IMR-90 (cell line): ENCODE data around the gene FRMD3. TPM values are rescaled to one million over a fixed set of nuclear protein-coding genes. Genes with fewer than 3 reads are reported as not detected.

Source experiments
- ATAC-seq: fragments of 200-7000 bp; cut with Tn5 transposase; 2 replicates; pipeline ENCODE4 v1.9.1; 2020; ENCODE audit warnings: low read depth, mild to moderate bottlenecking, moderate library complexity
- BruUV-seq: library from RNA; stranded (reverse); fragments of 400-500 nt; replicated peaks from 2 replicates; lab custom pipeline; 2021; lab: Mats Ljungman, UMichigan
- CTCF ChIA-PET: fragments of 300-600 bp; formaldehyde crosslinking; extraction: SDS; loops from one replicate; lab custom pipeline; 2021; ENCODE audit warnings: antibody characterized with exemption; lab: Yijun Ruan, JAX
- POLR2A ChIA-PET: fragments of 300-600 bp; sonication (Branson Sonifier 250); formaldehyde crosslinking; loops from one replicate; lab custom pipeline; 2022; ENCODE audit warnings: antibody characterized with exemption; ENCODE audit not compliant: unreplicated experiment; lab: Charles Lee
- DNase-seq: peaks from one replicate; pipeline ENCODE4 v3.0.0; 2013
- H2AFZ ChIP-seq: replicated peaks from 2 replicates; pipeline ENCODE3; 2013; ENCODE audit warnings: low read length, mild to moderate bottlenecking; ENCODE audit not compliant: poor library complexity
- H2AK5ac ChIP-seq: 2 replicates; pipeline ENCODE4 v1.6.1; 2013; ENCODE audit warnings: low read depth, low read length, inconsistent platforms
- H2AK9ac ChIP-seq: replicated peaks from 2 replicates; pipeline ENCODE3; 2013; ENCODE audit warnings: mild to moderate bottlenecking, low read depth, low read length, moderate library complexity; ENCODE audit not compliant: poor library complexity
- H2BK120ac ChIP-seq: 2 replicates; pipeline ENCODE4 v1.6.1; 2013; ENCODE audit warnings: low read depth, low read length, inconsistent platforms
- H2BK15ac ChIP-seq: 3 replicates; pipeline ENCODE4 v1.6.1; 2013; ENCODE audit warnings: low read depth, low read length, inconsistent platforms
- H2BK20ac ChIP-seq: 2 replicates; pipeline ENCODE4 v1.6.1; 2013; ENCODE audit warnings: low read depth, mild to moderate bottlenecking, inconsistent platforms, low read length, moderate library complexity
- H2BK5ac ChIP-seq: 2 replicates; pipeline ENCODE4 v1.6.1; 2013; ENCODE audit warnings: mild to moderate bottlenecking, low read depth, low read length, inconsistent platforms; ENCODE audit not compliant: poor library complexity, severe bottlenecking
- H3K14ac ChIP-seq: replicated peaks from 2 replicates; pipeline ENCODE4 v1.6.1; 2013; ENCODE audit warnings: low read depth, low read length, inconsistent platforms
- H3K18ac ChIP-seq: 2 replicates; pipeline ENCODE4 v1.6.1; 2013; ENCODE audit warnings: low read depth, low read length, control low read depth
- H3K23ac ChIP-seq: 2 replicates; pipeline ENCODE4 v1.6.1; 2013; ENCODE audit warnings: low read depth, low read length, inconsistent platforms
- H3K27ac ChIP-seq: 2 replicates; pipeline ENCODE4 v1.5.1; 2013; ENCODE audit warnings: mild to moderate bottlenecking, control low read depth, low read length; ENCODE audit not compliant: insufficient read depth
- H3K27me3 ChIP-seq: 2 replicates; pipeline ENCODE4 v1.6.1; 2013; ENCODE audit warnings: low read length; ENCODE audit not compliant: control insufficient read depth, insufficient read depth
- H3K36me3 ChIP-seq: 2 replicates; pipeline ENCODE4 v1.6.1; 2013; ENCODE audit warnings: low read length, mixed read lengths; ENCODE audit not compliant: control insufficient read depth, insufficient read depth
- H3K4ac ChIP-seq: 2 replicates; pipeline ENCODE4 v1.6.1; 2013; ENCODE audit warnings: low read depth, low read length, inconsistent platforms
- H3K4me1 ChIP-seq: 2 replicates; pipeline ENCODE4 v1.6.1; 2013; ENCODE audit warnings: low read length, mixed read lengths; ENCODE audit not compliant: control insufficient read depth, insufficient read depth
- H3K4me2 ChIP-seq: 2 replicates; pipeline ENCODE4 v1.6.1; 2013; ENCODE audit warnings: low read depth, mild to moderate bottlenecking, control low read depth, low read length, moderate library complexity
- H3K4me3 ChIP-seq: 2 replicates; pipeline ENCODE4 v1.5.1; 2013; ENCODE audit warnings: low read depth, mild to moderate bottlenecking, control low read depth, low read length, moderate library complexity; ENCODE audit not compliant: insufficient read depth
- H3K56ac ChIP-seq: 2 replicates; pipeline ENCODE4 v1.6.1; 2013; ENCODE audit warnings: low read length, inconsistent platforms; ENCODE audit not compliant: insufficient read depth; ENCODE audit errors: extremely low read depth
- H3K79me1 ChIP-seq, 2 experiments: 2 replicates each; pipeline ENCODE4 v1.6.1; 2013; ENCODE audit warnings: low read length in 2 of 2, inconsistent platforms in 1 of 2, low read depth in 1 of 2
- H3K9ac ChIP-seq: 2 replicates; pipeline ENCODE4 v1.6.1; 2013; ENCODE audit warnings: low read depth, low read length, control low read depth
- H3K9me1 ChIP-seq: 2 replicates; pipeline ENCODE4 v1.6.1; 2013; ENCODE audit warnings: low read length, inconsistent platforms; ENCODE audit not compliant: insufficient read depth
- H3K9me3 ChIP-seq: 2 replicates; pipeline ENCODE4 v1.6.1; 2013; ENCODE audit warnings: low read length; ENCODE audit not compliant: control insufficient read depth, insufficient read depth
- H4K20me1 ChIP-seq: 2 replicates; pipeline ENCODE4 v1.6.1; 2013; ENCODE audit warnings: low read length, inconsistent platforms; ENCODE audit not compliant: insufficient read depth
- H4K5ac ChIP-seq: 2 replicates; pipeline ENCODE4 v1.6.1; 2013; ENCODE audit warnings: mild to moderate bottlenecking, low read depth, low read length, control low read depth
- H4K8ac ChIP-seq, 2 experiments: 2 replicates each; pipeline ENCODE4 v1.6.1; 2013; ENCODE audit warnings: low read depth in 2 of 2, low read length in 2 of 2, control low read depth in 1 of 2, inconsistent platforms in 1 of 2
- H4K91ac ChIP-seq: 2 replicates; pipeline ENCODE4 v1.6.1; 2013; ENCODE audit warnings: low read depth, low read length, inconsistent platforms; ENCODE audit not compliant: insufficient read depth
- BHLHE40 ChIP-seq: fragments of 150-350 bp; IDR thresholded peaks from 2 replicates; pipeline ENCODE4 v1.6.1; 2016; ENCODE audit warnings: mild to moderate bottlenecking, low read depth, low read length
- CHD1 ChIP-seq: IDR thresholded peaks from 2 replicates; pipeline ENCODE4 v1.6.1; 2012; ENCODE audit warnings: low read depth, low read length, improper control_type of control experiment
- POLR2A ChIP-seq: IDR thresholded peaks from 2 replicates; pipeline ENCODE4 v1.6.1; 2012; ENCODE audit warnings: mild to moderate bottlenecking, low read depth, low read length
- RFX5 ChIP-seq: IDR thresholded peaks from 2 replicates; pipeline ENCODE4 v1.8.0; 2012; ENCODE audit warnings: low read depth, mild to moderate bottlenecking, low read length, moderate library complexity
- USF2 ChIP-seq: fragments of 150-350 bp; IDR thresholded peaks from 2 replicates; pipeline ENCODE4 v1.6.1; 2017; ENCODE audit warnings: mild to moderate bottlenecking, antibody characterized with exemption, low read length, low read depth
- WGBS, 2 experiments: methylation state at CpG; one replicate each; pipeline versions ENCODE4 v1.1.5 to v1.1.7; 2013; ENCODE audit warnings: missing lambda C conversion rate in 2 of 2; ENCODE audit not compliant: insufficient read length in 1 of 2; ENCODE audit errors: extremely low coverage in 2 of 2; 5-methylcytosine and 5-hydroxymethylcytosine counted together
- dilution Hi-C: fragments of 300-500 bp; cut with HindIII; formaldehyde crosslinking; loops from one replicate; pipeline ENCODE4 v1.14.3; 2018; ENCODE audit warnings: low sequenced_read_pairs; ENCODE audit not compliant: unreplicated experiment
- in situ Hi-C: fragments of 300-500 bp; cut with MboI; formaldehyde crosslinking; loops from 3 replicates; pipeline ENCODE4 v1.14.3; 2019; ENCODE audit warnings: low sequenced_read_pairs, inconsistent platforms, mixed read lengths
- intact Hi-C: fragments of 100-400 bp; cut with micrococcal nuclease; formaldehyde crosslinking; loops from 2 replicates; pipeline ENCODE4 v1.10.0; 2022
- polyA plus RNA-seq, 3 experiments: library from polyadenylated mRNA; depleted of rRNA; stranded (reverse); fragments of >200 nt; gene quantifications; 2 replicates each; pipeline ENCODE4 v1.2.3, GENCODE V29; 2012; ENCODE audit warnings: low replicate concordance in 1 of 3
- total RNA-seq: library from RNA; depleted of rRNA; stranded (reverse); fragments of >200 nt; gene quantifications from 2 replicates; pipeline ENCODE4 v1.2.3, GENCODE V29; 2012

The FRMD3 gene
- total and polyA plus RNA-seq, 2 of the 4 experiments (the other 2 are of a cell fraction), result 0.02 to 0.18 TPM

DNA sequence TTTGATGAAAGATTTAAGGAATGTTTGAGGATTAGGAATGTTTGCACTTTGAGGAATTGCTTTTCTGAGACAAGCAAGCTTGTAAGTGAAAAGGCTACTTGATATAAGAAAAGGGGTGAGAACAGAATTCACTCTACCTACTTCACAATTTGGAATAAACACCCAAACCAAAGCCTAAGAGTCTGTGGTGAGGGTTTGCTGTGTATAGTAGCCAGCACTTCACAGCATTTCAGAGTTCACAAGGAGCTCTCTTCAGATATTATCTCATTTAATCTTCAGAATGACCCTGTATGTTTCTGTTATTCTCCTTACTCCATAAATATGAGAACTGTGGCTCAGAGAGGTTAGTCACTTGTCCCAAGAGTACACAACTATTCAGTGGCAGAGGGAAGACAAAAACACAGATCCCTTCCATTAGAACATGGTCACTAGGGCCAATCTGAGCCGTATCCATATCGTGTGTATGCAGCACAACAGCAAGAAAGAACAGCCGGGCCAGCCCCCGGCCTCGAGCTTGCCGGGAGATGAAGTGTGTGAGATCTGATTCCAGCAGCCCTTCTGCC, 92.4 kb downstream of the FRMD3 start:
- Histone ChIP-seq H3K4me3 (no peak overlapping the region), H2BK5ac (no peak overlapping the region), H2BK120ac (no peak overlapping the region), H4K20me1 (no peaks in the 10 kb centered on the region), H3K4me2 (no peak overlapping the region), H3K4me1 (no peaks in the 10 kb centered on the region), H3K79me1 (no peaks in the 10 kb centered on the region), H3K27me3 (no peaks in the 10 kb centered on the region), H2AFZ (no peak overlapping the region), H2AK9ac (no peak overlapping the region), H4K91ac (no peak overlapping the region), H3K9ac (no peak overlapping the region), H3K36me3 (no peaks in the 10 kb centered on the region), H2BK15ac (no peak overlapping the region), H3K4ac (no peak overlapping the region), H3K14ac (no peak overlapping the region), H2AK5ac (no peak overlapping the region), H4K5ac (no peak overlapping the region), H3K9me1 (no peaks in the 10 kb centered on the region), H4K8ac (no peak overlapping the region), H3K9me3 (no peaks in the 10 kb centered on the region), H3K23ac (no peak overlapping the region), H3K56ac (no peak overlapping the region), H3K18ac (no peak overlapping the region), H3K27ac (no peak overlapping the region), H2BK20ac (no peak overlapping the region)
- TF ChIP-seq BHLHE40 (no peak), CHD1 (no peak), POLR2A (no peak), RFX5 (no peak), USF2 (no peak)
- intact Hi-C loops (no loop called here), in situ Hi-C loops (no loop called here), dilution Hi-C loops (no loop called here)
- ATAC-seq (no peak), DNase-seq (no peak)
- ChIA-PET CTCF (no interaction called here), POLR2A (no interaction called here)
- no TSS peak for BruUV-seq
- no CpG with 5 or more reads among the region's 6 CpGs for WGBS, 2 experiments
